Loucy (cell line): ENCODE measurements around the gene TMEM135.

Experiments used
- H2AFZ ChIP-seq: fragments of 200-600 bp; sonication (generic); 2 replicates; pipeline ENCODE4 v1.6.0; 2016; ENCODE audit warnings: antibody characterized with exemption, mild to moderate bottlenecking, low read length, moderate library complexity
- H3F3A ChIP-seq: fragments of 200-600 bp; 2 replicates; pipeline ENCODE4 v1.6.0; 2016; ENCODE audit warnings: antibody characterized with exemption, low read depth, mild to moderate bottlenecking
- H3K27me3 ChIP-seq: fragments of 200-600 bp; sonication (generic); 2 replicates; pipeline ENCODE4 v1.6.1; 2014; ENCODE audit warnings: low read length, mild to moderate bottlenecking; ENCODE audit not compliant: insufficient read depth, poor library complexity, severe bottlenecking
- H3K36me3 ChIP-seq: fragments of 200-600 bp; sonication (generic); 2 replicates; pipeline ENCODE4 v1.6.1; 2016; ENCODE audit warnings: low read length; ENCODE audit not compliant: insufficient read depth
- H3K4me1 ChIP-seq: fragments of 200-600 bp; sonication (generic); 2 replicates; pipeline ENCODE4 v1.5.1; 2014; ENCODE audit warnings: low read length, mild to moderate bottlenecking; ENCODE audit not compliant: insufficient read depth, poor library complexity, severe bottlenecking
- H3K4me2 ChIP-seq: fragments of 200-600 bp; sonication (generic); 2 replicates; pipeline ENCODE4 v1.6.0; 2014; ENCODE audit warnings: antibody characterized with exemption, low read length, low read depth, mild to moderate bottlenecking; ENCODE audit not compliant: poor library complexity, severe bottlenecking
- H3K4me3 ChIP-seq: fragments of 200-600 bp; sonication (generic); 2 replicates; pipeline ENCODE4 v1.5.1; 2014; ENCODE audit warnings: low read length, mild to moderate bottlenecking, mixed read lengths; ENCODE audit not compliant: poor library complexity, severe bottlenecking
- H3K79me2 ChIP-seq: fragments of 200-600 bp; sonication (generic); 2 replicates; pipeline ENCODE4 v1.6.1; 2014; ENCODE audit warnings: low read length; ENCODE audit not compliant: insufficient read depth
- H3K9ac ChIP-seq: fragments of 200-600 bp; sonication (generic); 2 replicates; pipeline ENCODE4 v1.6.0; 2014; ENCODE audit warnings: mild to moderate bottlenecking, low read depth, low read length, moderate library complexity; ENCODE audit not compliant: poor library complexity, severe bottlenecking
- H3K9me2 ChIP-seq: fragments of 200-600 bp; sonication (generic); replicated peaks from 2 replicates; pipeline ENCODE4 v1.6.1; 2016; ENCODE audit warnings: low read depth, low read length, mixed read lengths
- H3K9me3 ChIP-seq: fragments of 200-600 bp; sonication (generic); 2 replicates; pipeline ENCODE4 v1.6.1; 2014; ENCODE audit warnings: mild to moderate bottlenecking, antibody characterized with exemption, low read length, low read depth; ENCODE audit not compliant: insufficient read depth
- H4K20me1 ChIP-seq: fragments of 200-600 bp; sonication (generic); 2 replicates; pipeline ENCODE4 v1.6.0; 2014; ENCODE audit warnings: antibody characterized with exemption, low read length, mild to moderate bottlenecking; ENCODE audit not compliant: insufficient read depth, poor library complexity, severe bottlenecking
- EZH2phosphoT487 ChIP-seq: fragments of 200-600 bp; IDR thresholded peaks from 2 replicates; pipeline ENCODE4 v1.6.1; 2018; ENCODE audit warnings: antibody characterized with exemption, mild to moderate bottlenecking, moderate library complexity, borderline replicate concordance
- TF ChIP-seq, protein P1 (sequence below): fragments of 200-600 bp; sonication (generic); conservative IDR thresholded peaks from 2 replicates; pipeline ENCODE4 v1.5.1; 2014; ENCODE audit warnings: mild to moderate bottlenecking, antibody characterized with exemption, low read length

Gene TMEM135

GRCh38 chr11:87368858-87369480 is 331.2 kb downstream of the TMEM135 start:
- H3K4me1 ChIP-seq, result peaks cover 9% of the 10 kb centered on the region
- no peaks in the 10 kb centered on the region for H4K20me1 ChIP-seq
- H3F3A ChIP-seq, result no peaks in the 10 kb centered on the region
- no peak for TF ChIP-seq EZH2phosphoT487
- TF ChIP-seq, protein P1, sequence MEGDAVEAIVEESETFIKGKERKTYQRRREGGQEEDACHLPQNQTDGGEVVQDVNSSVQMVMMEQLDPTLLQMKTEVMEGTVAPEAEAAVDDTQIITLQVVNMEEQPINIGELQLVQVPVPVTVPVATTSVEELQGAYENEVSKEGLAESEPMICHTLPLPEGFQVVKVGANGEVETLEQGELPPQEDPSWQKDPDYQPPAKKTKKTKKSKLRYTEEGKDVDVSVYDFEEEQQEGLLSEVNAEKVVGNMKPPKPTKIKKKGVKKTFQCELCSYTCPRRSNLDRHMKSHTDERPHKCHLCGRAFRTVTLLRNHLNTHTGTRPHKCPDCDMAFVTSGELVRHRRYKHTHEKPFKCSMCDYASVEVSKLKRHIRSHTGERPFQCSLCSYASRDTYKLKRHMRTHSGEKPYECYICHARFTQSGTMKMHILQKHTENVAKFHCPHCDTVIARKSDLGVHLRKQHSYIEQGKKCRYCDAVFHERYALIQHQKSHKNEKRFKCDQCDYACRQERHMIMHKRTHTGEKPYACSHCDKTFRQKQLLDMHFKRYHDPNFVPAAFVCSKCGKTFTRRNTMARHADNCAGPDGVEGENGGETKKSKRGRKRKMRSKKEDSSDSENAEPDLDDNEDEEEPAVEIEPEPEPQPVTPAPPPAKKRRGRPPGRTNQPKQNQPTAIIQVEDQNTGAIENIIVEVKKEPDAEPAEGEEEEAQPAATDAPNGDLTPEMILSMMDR, result no peak
- H3K36me3 ChIP-seq, result no peaks in the 10 kb centered on the region
- H3K9me3 ChIP-seq, result no peaks in the 10 kb centered on the region
- H3K9me2 ChIP-seq, result no peaks in the 10 kb centered on the region
- H3K79me2 ChIP-seq, result no peaks in the 10 kb centered on the region
- peak overlapping the region; percentile 2 for H3K4me2 ChIP-seq
- no peak overlapping the region for H3K4me3 ChIP-seq
- H2AFZ ChIP-seq, result no peak overlapping the region
- no peak overlapping the region for H3K9ac ChIP-seq
- no peaks in the 10 kb centered on the region for H3K27me3 ChIP-seq

DNA sequence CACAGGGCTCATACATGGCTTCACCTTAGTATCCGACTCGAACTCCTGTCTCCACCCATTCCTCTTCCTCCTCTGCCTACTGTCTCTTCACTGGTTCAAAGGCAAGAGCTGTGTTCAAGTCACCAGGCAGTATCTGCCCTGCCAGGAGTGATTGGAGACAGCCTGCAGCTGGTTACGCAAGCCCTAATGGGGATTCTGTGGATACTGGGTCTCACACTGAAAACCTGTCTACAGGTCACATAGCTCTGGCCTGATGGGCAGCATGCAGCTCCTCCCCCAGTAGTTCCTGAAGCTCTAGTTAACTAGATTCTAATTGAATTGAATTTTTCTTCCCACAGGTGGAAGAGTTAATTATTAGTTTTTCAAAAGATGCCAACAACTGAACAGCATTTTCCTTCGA is 332.2 kb downstream of the TMEM135 start:
- peaks cover 9% of the 10 kb centered on the region for H3K4me1 ChIP-seq
- H2AFZ ChIP-seq, result no peak overlapping the region
- H3K9me3 ChIP-seq, result no peaks in the 10 kb centered on the region
- H3K9ac ChIP-seq, result no peak overlapping the region
- H4K20me1 ChIP-seq, result no peaks in the 10 kb centered on the region
- H3K27me3 ChIP-seq, result no peaks in the 10 kb centered on the region
- H3K4me3 ChIP-seq, result no peak overlapping the region
- H3K79me2 ChIP-seq, result no peaks in the 10 kb centered on the region
- no peaks in the 10 kb centered on the region for H3K9me2 ChIP-seq
- no peaks in the 10 kb centered on the region for H3K36me3 ChIP-seq
- no peak for TF ChIP-seq EZH2phosphoT487
- TF ChIP-seq, protein P1, result no peak
- no peaks in the 10 kb centered on the region for H3F3A ChIP-seq
- H3K4me2 ChIP-seq, result no peak overlapping the region

- Histone ChIP-seq H3K27me3 (no peaks in the 10 kb centered on the region), H3K4me1 (peaks cover 9% of the 10 kb centered on the region), H3K36me3 (no peaks in the 10 kb centered on the region), H3K9me3 (no peaks in the 10 kb centered on the region), H4K20me1 (no peaks in the 10 kb centered on the region), H3K9me2 (no peaks in the 10 kb centered on the region), H3K4me2 (no peak overlapping the region), H3F3A (no peaks in the 10 kb centered on the region), H3K4me3 (no peak overlapping the region), H3K9ac (no peak overlapping the region), H2AFZ (no peak overlapping the region), H3K79me2 (no peaks in the 10 kb centered on the region)
- no peak for TF ChIP-seq EZH2phosphoT487
- TF ChIP-seq, protein P1, result no peak
Measured at GRCh38 chr11:87372065-87372464, 334.3 kb downstream of the TMEM135 start.
